Activated naive CD8-positive, alpha-beta T cell treated with anti-CD3 and anti-CD28 coated beads, Interleukin-2, amount 10 ng/mL, durations not matched to agents 7 days and 5 days (primary cell): ENCODE measurements around the gene EDC3. TPM values are rescaled to one million over a fixed set of nuclear protein-coding genes. Genes with fewer than 3 reads are reported as not detected.
A peak's percentile ranks its signal among the peaks of the same experiment; 100 is the strongest.

Source experiments
- ATAC-seq: fragments of 150-1000 bp; cut with Tn5 transposase; one replicate; pipeline ENCODE4 v1.10.0; 2021; ENCODE audit warnings: low read depth, moderate library complexity
- POLR2A ChIA-PET: fragments of 350-600 bp; sonication (Branson Sonifier 250); formaldehyde crosslinking; loops from one replicate; lab custom pipeline; 2021; ENCODE audit warnings: antibody characterized with exemption; lab: Charles Lee
- DNase-seq: peaks from one replicate; pipeline ENCODE4 v3.0.0; 2021
- H3K27ac Mint-ChIP-seq: one replicate; pipeline ENCODE4 v1.8.0; 2022; ENCODE audit warnings: mild to moderate bottlenecking, mixed read lengths
- H3K27me3 Mint-ChIP-seq: one replicate; pipeline ENCODE4 v1.8.0; 2022; ENCODE audit warnings: mild to moderate bottlenecking, moderate library complexity, mixed read lengths
- H3K36me3 Mint-ChIP-seq: one replicate; pipeline ENCODE4 v1.8.0; 2021; ENCODE audit warnings: mild to moderate bottlenecking, mixed read lengths
- H3K4me1 Mint-ChIP-seq: one replicate; pipeline ENCODE4 v1.8.0; 2021; ENCODE audit warnings: mixed read lengths
- H3K4me3 Mint-ChIP-seq: one replicate; pipeline ENCODE4 v1.8.0; 2022; ENCODE audit warnings: mild to moderate bottlenecking, moderate library complexity, mixed read lengths
- H3K9me3 Mint-ChIP-seq: one replicate; pipeline ENCODE4 v1.8.0; 2021; ENCODE audit warnings: mixed read lengths
- total RNA-seq, 2 experiments: library from RNA; stranded (reverse); gene quantifications; one replicate each; pipeline ENCODE4 v1.2.3, GENCODE V29; 2021

EDC3 gene
- total RNA-seq, 2 experiments from 2014 or later: 46.7 to 47.0 TPM

DNA sequence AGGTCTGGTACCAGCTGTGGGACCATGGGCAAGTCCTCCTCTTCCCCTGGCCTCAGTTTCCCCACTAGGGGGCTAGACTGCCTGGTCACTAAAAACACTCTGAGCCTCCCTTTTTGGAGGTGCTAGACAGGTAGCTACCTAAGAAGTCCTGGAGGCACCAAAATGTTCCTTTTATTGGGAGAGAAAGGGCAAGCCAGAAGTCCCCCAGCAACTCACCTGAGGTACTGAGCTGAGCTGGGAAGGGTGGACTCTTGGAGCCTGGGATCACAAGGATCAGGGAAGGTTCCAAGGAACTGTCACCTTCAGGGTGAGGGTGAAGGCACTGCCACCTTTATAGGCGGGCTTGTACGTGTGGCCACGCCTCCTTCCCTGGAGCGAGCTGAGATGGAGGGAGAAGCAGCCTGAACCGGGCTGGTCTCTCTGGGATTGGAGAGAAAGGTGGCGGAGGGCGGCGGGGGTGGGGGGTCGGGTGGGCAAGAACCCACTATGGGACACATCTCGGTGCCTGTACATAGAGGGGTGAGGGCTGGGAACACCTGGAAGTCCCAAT lies 29.5 kb upstream of the EDC3 start, which contains the start of gene CYP1A1:
CYP1A1 (minus strand) TSS at position 304 of the 550 bp plus-strand sequence. CDS start 2,431 bp downstream, outside the sequence.
- DNase-seq: peak; percentile 45
- Mint-ChIP-seq H3K4me1 (peaks cover 20% of the 10 kb centered on the region), H3K27me3 (peaks cover 4% of the 10 kb centered on the region), H3K9me3 (no peaks in the 10 kb centered on the region), H3K27ac (peak within 1 kb of the TSS; percentile 90), H3K36me3 (no peaks in the 10 kb centered on the region), H3K4me3 (peak within 1 kb of the TSS; percentile 79)
- POLR2A ChIA-PET: interaction anchor here (0.7 to 2.1 kb wide), 10 partner anchors 26 to 110 kb away, joined by 3 to 8 read pairs (median 4); partner anchors contain the start of gene EDC3
- no peak for ATAC-seq

DNA sequence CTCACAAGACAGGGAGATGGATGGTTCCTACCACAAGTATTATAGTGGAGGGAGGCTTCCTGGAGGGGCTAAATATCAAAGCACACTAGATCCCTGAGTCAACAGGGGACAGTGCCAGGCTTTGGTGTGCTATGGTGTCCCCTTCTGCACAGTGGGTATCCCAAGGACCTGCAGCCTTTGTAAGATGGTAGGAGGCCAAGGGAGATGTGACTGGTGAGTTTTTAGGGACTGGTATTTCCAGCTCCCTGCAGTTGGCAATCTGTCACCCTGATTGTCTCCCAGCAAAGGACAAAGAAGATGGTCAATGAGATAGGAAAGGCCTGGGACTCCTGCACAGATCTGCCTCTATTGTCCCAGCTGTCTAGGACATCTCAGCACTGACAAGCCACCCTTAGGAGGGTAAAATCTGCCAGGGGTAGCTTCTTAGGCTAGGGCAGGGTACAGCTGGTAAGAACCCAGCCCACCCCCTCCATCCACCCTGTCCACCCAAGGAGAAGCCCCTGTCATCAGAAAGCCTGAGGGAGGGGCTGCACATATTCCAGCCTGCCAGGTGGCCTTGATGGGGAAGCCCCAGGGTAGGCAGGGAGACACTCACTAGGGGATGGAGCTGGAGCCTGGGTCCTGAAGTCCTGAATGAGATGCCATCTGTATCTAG lies 28.9 kb upstream of the EDC3 start:
- ATAC-seq: no peak
- peaks cover 4% of the 10 kb centered on the region for H3K27me3 Mint-ChIP-seq

DNA sequence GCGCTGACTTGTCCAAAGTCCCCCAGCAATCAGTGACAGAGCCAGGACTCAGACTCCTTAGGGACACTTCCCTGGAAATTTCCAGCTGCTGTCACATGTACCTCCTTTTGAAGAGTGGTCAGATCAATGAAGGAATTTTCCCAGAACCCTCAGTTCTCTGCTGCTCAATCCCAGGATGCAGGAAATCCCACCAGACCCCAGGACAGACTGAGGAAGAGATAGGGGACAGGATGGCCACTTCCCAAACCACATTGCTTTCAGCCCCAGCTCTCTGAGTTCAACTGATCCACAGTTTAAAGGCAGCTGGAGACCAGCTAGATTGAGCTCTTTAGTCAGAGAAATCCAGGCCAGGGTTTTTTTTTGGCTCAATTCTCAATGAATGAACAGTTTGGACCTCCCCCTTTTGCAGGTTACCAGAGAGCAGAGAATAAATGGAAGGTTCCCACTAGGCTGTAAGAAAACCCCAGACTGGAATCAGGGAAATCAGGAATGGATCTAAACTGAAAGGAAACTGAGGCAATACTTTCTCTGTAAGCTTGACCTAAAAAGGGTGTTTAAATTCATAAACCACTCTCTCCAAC lies 28.0 kb upstream of the EDC3 start:
- Mint-ChIP-seq H3K4me1 (peaks cover 19% of the 10 kb centered on the region), H3K36me3 (no peaks in the 10 kb centered on the region), H3K4me3 (peak overlapping the region; percentile 79), H3K9me3 (no peaks in the 10 kb centered on the region), H3K27ac (no peak overlapping the region), H3K27me3 (peaks cover 4% of the 10 kb centered on the region)
- POLR2A ChIA-PET: interaction anchor here (0.6 to 1.1 kb wide), 2 partner anchors 14 to 23 kb away, joined by 3 to 5 read pairs; no protein-coding TSS in a partner anchor
- ATAC-seq: no peak
- DNase-seq: no peak

More for the DNA sequence above, 28.9 kb upstream of the EDC3 start:
- no peak for DNase-seq
- Mint-ChIP-seq H3K9me3 (no peaks in the 10 kb centered on the region), H3K4me1 (peaks cover 19% of the 10 kb centered on the region), H3K27ac (peak overlapping the region; percentile 76), H3K4me3 (peak overlapping the region; percentile 79), H3K36me3 (no peaks in the 10 kb centered on the region)
- POLR2A ChIA-PET: interaction anchor here (1.1 to 1.8 kb wide), 4 partner anchors 15 to 65 kb away, joined by 3 to 5 read pairs (median 4); partner anchors contain the start of gene EDC3

DNA sequence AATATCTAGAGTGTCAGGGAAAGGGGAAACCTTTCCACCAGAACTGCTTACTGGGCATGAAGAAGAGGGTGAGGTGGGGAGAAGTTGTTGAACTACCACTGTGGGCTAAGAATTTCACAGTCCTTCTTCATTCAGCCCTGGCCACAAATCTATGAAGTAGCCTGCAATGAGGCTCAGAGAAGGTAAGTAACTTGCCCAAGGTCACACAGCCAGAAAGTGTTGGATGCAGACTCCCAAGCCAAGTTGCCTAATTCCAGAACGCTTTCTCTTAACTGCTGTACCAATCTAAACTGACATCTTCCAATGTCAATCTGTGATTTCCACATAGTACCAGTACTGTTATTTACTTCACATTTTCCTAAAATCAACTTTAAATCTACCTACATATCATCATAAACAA lies 27.4 kb upstream of the EDC3 start:
- no peak overlapping the region for H3K27ac Mint-ChIP-seq
- H3K36me3 Mint-ChIP-seq: no peaks in the 10 kb centered on the region
- peaks cover 4% of the 10 kb centered on the region for H3K27me3 Mint-ChIP-seq
- H3K4me3 Mint-ChIP-seq: peak overlapping the region; percentile 79
- DNase-seq: no peak
- H3K9me3 Mint-ChIP-seq: no peaks in the 10 kb centered on the region
- peaks cover 19% of the 10 kb centered on the region for H3K4me1 Mint-ChIP-seq
- POLR2A ChIA-PET: interaction anchor here (0.6 to 1.1 kb wide), 2 partner anchors 14 to 22 kb away, joined by 3 to 5 read pairs; no protein-coding TSS in a partner anchor
- no peak for ATAC-seq

DNA sequence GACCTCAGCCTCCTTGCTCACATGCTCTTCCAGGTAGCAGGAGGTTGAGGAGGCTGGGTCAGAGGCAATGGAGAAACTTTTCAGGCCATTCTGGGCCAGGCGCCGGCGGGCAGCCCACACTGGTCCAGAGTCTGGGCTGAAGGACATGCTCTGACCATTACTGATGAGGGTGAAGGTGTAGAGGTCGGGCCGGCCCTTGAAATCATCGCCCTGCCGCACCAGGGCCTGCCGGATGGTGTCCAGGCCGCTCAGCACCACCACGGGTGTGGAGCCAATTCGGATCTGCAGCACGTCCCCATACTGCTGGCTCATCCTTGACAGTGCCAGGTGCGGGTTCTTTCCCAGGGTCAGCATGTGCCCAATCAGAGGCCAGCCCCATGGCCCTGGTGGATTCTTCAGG lies 26.8 kb upstream of the EDC3 start:
- H3K27ac Mint-ChIP-seq: no peak overlapping the region
- no peak overlapping the region for H3K4me3 Mint-ChIP-seq
- H3K4me1 Mint-ChIP-seq: peaks cover 17% of the 10 kb centered on the region
- POLR2A ChIA-PET: no interaction called here
- no peaks in the 10 kb centered on the region for H3K9me3 Mint-ChIP-seq
- no peaks in the 10 kb centered on the region for H3K36me3 Mint-ChIP-seq
- H3K27me3 Mint-ChIP-seq: peaks cover 4% of the 10 kb centered on the region
- DNase-seq (no peak), ATAC-seq (no peak)

DNA sequence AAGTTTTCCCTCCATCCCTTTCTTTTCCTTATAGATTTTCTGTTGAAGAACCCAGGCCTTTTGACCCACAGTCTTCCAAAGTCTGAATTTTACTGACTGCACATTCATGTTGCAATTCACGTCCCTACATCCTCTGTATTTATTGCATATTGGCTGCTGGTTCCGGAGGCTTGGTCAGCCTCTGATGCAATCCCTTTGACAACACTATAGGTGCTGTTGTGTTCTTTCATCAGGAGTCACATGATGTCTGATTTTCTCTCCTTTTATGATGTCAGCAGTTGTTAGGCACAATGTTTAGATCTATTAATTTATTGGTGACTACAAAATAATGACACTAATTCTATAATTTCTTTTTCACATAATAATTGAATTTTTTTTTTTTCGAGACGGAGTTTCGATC lies 20.8 kb upstream of the EDC3 start:
- Mint-ChIP-seq H3K4me3 (no peak overlapping the region), H3K27me3 (no peaks in the 10 kb centered on the region), H3K36me3 (no peaks in the 10 kb centered on the region), H3K4me1 (no peaks in the 10 kb centered on the region), H3K27ac (no peak overlapping the region), H3K9me3 (no peaks in the 10 kb centered on the region)
- DNase-seq (no peak), ATAC-seq (no peak)
- POLR2A ChIA-PET: no interaction called here

DNA sequence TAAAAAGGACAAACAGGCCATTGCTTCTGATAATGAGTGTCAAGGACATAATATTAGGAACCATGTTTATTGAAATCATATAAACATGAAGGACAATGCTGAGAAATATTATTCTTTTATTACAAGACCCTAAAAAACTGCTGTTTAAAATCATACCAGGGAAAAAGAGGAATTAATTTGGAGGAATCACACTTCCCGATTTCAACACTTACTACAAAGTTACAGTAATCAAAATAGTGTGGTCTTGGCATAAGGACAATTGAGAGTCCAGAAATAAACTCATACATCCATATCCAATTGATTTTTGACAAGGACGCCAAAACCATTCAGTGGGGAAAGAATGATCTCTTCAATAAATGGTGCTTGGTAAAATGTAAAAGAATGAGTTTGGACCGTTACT lies 16.5 kb upstream of the EDC3 start:
- Mint-ChIP-seq H3K9me3 (peaks cover 6% of the 10 kb centered on the region), H3K27me3 (peaks cover 13% of the 10 kb centered on the region), H3K4me3 (no peak overlapping the region), H3K27ac (no peak overlapping the region), H3K4me1 (peaks cover 13% of the 10 kb centered on the region), H3K36me3 (peaks cover 4% of the 10 kb centered on the region)
- POLR2A ChIA-PET: no interaction called here
- ATAC-seq (no peak), DNase-seq (no peak)

DNA sequence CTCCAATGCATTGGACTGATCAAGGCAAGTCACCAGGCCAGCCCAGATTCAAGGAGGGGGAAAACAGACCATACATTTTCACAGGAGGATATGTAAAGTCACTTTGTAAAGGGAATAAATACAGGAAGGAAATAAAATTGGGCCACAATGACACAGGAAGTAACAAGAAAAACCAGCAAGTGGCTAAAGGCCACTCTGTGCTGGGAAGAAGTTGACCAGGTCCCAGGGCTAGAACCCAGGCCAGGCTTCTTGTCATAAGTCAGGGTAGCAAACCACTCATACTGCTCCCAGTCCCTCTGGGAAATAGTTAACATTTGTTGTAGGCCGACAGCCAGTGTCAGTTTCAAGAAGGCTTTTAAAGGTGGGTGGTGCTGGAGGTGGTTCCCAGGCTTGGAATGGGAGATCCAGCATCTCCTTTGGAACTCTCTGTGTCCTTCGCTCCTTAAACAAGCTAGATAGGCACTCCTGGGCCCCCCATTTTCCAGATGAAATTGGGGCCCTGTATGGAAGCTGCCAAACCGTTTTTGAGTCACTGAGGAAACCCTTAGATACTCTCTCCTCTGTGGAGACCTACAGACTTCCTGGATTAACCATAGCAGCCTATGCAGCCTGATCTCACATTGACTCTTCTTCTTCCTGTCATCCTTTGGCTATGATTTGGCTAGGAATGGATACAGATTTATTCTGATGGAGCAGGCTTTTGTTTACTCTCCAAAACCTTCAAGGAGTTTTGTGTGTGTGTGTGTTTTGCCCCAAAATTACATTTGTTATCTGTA lies 14.7 kb upstream of the EDC3 start:
- ATAC-seq: no peak
- Mint-ChIP-seq H3K4me1 (peaks cover 13% of the 10 kb centered on the region), H3K27me3 (peaks cover 25% of the 10 kb centered on the region), H3K9me3 (peaks cover 6% of the 10 kb centered on the region), H3K36me3 (peaks cover 4% of the 10 kb centered on the region), H3K4me3 (peak overlapping the region; percentile 57), H3K27ac (peak overlapping the region; percentile 89)
- POLR2A ChIA-PET: no interaction called here
- DNase-seq: no peak

DNA sequence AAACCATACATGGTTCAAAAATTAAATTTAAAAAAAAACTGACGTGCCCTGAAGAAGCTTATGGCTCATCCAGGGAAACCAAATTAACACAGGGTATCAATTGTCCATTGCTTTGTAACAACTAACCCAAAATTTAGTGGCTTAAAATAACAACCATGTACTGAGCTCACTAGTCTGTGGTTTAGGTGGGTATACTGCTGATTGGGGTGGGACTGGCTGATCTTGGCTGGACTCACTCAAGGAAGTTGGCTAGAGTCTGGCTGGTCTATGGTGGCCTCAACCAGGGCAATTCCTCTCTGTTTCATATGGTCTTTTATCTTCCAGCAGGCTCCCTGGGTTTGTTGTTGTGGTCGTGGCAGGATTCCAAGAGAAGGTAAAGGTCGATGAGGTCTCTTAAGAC lies 14.1 kb upstream of the EDC3 start:
- H3K9me3 Mint-ChIP-seq: peaks cover 6% of the 10 kb centered on the region
- peaks cover 4% of the 10 kb centered on the region for H3K36me3 Mint-ChIP-seq
- POLR2A ChIA-PET: interaction anchor here (0.8 kb wide), 1 partner anchor 14 kb away, joined by 3 read pairs; no protein-coding TSS in a partner anchor
- peak overlapping the region; percentile 57 for H3K4me3 Mint-ChIP-seq
- H3K27me3 Mint-ChIP-seq: peaks cover 25% of the 10 kb centered on the region
- DNase-seq (no peak), ATAC-seq (no peak)
- H3K27ac Mint-ChIP-seq: peak overlapping the region; percentile 89
- peaks cover 13% of the 10 kb centered on the region for H3K4me1 Mint-ChIP-seq

DNA sequence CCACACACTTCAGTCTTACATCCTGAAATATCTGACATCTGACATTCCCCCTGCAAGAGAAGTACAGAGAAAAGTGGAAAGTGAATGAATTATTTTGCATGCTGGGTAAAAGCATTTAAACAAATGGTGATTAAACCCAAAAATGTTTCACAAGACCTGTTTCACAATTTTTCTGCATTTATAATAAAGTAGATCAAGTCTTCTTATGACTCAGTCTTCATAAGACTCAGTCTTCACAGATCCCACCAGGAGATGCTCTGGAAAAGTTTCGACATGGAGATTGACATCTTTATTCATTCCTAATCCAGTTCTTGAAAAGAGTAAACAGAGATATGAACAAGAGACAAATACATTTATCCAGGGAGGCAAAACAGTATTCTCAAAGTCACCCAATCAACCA lies 13.2 kb upstream of the EDC3 start:
- Mint-ChIP-seq H3K27me3 (peaks cover 25% of the 10 kb centered on the region), H3K4me3 (no peak overlapping the region), H3K9me3 (peaks cover 6% of the 10 kb centered on the region), H3K36me3 (peaks cover 4% of the 10 kb centered on the region), H3K4me1 (peaks cover 13% of the 10 kb centered on the region), H3K27ac (no peak overlapping the region)
- ATAC-seq (no peak), DNase-seq (no peak)
- POLR2A ChIA-PET: interaction anchor here (0.8 kb wide), 1 partner anchor 15 kb away, joined by 3 read pairs; no protein-coding TSS in a partner anchor

DNA sequence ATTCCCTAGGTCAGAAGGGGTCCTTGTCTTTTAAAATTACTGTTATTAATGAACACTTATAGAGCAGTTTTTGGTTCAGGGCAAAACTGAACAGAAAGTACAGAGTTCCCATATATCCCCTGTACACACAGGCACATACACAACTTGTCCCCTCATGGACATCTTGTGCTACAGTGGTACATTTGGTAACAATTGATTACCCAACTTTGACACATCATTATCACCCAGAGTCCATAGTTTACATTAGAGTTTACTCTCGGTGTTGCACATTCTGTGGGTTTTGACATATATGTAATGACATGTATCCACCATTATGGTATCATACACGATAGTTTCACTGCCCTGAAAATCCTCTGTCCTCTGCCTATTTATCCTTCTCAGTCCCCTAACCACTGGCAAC lies 984 bp upstream of the EDC3 start:
- Mint-ChIP-seq H3K9me3 (no peaks in the 10 kb centered on the region), H3K27ac (peak overlapping the region; percentile 100), H3K4me1 (peaks cover 28% of the 10 kb centered on the region), H3K4me3 (peak overlapping the region; percentile 100), H3K36me3 (peaks cover 4% of the 10 kb centered on the region), H3K27me3 (peaks cover 7% of the 10 kb centered on the region)
- ATAC-seq (no peak), DNase-seq (no peak)
- POLR2A ChIA-PET: interaction anchor here (0.6 to 1.6 kb wide), 2 partner anchors 27 to 72 kb away, joined by 3 read pairs; no protein-coding TSS in a partner anchor

DNA sequence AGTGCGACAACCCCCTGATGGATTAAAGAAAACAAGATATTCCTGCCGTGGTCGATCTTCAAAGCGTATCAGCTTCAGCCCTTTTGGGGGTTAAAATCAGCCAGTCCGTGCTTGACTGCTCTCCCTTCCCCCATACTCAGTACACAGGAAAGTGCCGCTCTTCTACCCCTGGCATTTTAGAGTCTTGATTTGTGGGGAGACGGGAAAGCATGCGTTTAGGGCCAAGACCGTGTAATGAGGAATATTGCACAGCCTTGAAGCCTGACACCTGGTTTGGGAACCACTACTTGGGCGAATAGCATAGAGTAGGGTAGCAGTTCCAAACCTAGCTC lies 540 bp upstream of the EDC3 start:
- DNase-seq (no peak), ATAC-seq (no peak)
- peak overlapping the region; percentile 100 for H3K4me3 Mint-ChIP-seq
- POLR2A ChIA-PET: interaction anchor here (0.6 to 1.6 kb wide), 2 partner anchors 27 to 72 kb away, joined by 3 read pairs; no protein-coding TSS in a partner anchor
- peaks cover 7% of the 10 kb centered on the region for H3K27me3 Mint-ChIP-seq
- peaks cover 29% of the 10 kb centered on the region for H3K4me1 Mint-ChIP-seq
- no peaks in the 10 kb centered on the region for H3K9me3 Mint-ChIP-seq
- peaks cover 4% of the 10 kb centered on the region for H3K36me3 Mint-ChIP-seq
- H3K27ac Mint-ChIP-seq: peak overlapping the region; percentile 100

DNA sequence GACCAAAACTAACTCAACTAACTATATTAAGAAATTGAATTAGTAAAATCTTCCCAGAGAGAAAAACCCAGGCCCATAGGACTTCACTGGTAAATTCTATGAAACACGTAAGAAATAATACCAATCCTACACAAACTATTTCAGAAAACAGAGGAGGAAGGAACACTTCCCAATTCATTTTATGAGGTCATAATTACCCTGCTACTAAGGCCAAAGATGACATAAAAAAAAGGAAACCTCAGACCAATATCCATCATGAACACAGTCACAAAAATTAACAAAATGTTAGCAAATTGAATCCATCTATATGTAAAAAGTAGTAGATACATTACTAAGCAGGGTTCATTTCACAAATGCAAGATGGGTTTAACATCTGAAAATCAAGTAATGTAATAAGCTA lies 3.5 kb downstream of the EDC3 start:
- Mint-ChIP-seq H3K4me3 (no peak overlapping the region), H3K36me3 (peaks cover 10% of the 10 kb centered on the region), H3K4me1 (peaks cover 34% of the 10 kb centered on the region), H3K27ac (no peak overlapping the region), H3K9me3 (no peaks in the 10 kb centered on the region), H3K27me3 (no peaks in the 10 kb centered on the region)
- DNase-seq (no peak), ATAC-seq (no peak)
- POLR2A ChIA-PET: no interaction called here
